ENCODE measurements around the gene JAZF1.

JAZF1 gene

GRCh38 chr7:28075674-28076358 is 104.8 kb downstream of the JAZF1 start:
- no peak for DNase-seq (ENCODE audit: low read depth, low spot score)

- DNase-seq (ENCODE audit: low read depth, low spot score) = no peak
Observed at GRCh38 chr7:28072876-28073514, 107.6 kb downstream of the JAZF1 start.

GRCh38 chr7:28071570-28071969 is 109.0 kb downstream of the JAZF1 start:
- DNase-seq (ENCODE audit: low read depth, low spot score) = no peak

- DNase-seq (ENCODE audit: low read depth, low spot score) = no peak
Observed at GRCh38 chr7:28070297-28071055, 110.1 kb downstream of the JAZF1 start.

- DNase-seq (ENCODE audit: low read depth, low spot score) = no peak
Observed at GRCh38 chr7:28069807-28070206, 110.8 kb downstream of the JAZF1 start.

GRCh38 chr7:28069388-28069787 is 111.2 kb downstream of the JAZF1 start:
- DNase-seq (ENCODE audit: low read depth, low spot score) = no peak

- no peak for DNase-seq (ENCODE audit: low read depth, low spot score)
Observed at GRCh38 chr7:28068811-28069216, 111.8 kb downstream of the JAZF1 start.

- DNase-seq (ENCODE audit: low read depth, low spot score) = no peak
Observed at GRCh38 chr7:28067171-28067570, 113.4 kb downstream of the JAZF1 start.

- DNase-seq (ENCODE audit: low read depth, low spot score) = no peak
Observed at GRCh38 chr7:28065721-28066285, 114.8 kb downstream of the JAZF1 start.

- DNase-seq (ENCODE audit: low read depth, low spot score) = no peak
Observed at GRCh38 chr7:28065308-28065707, 115.3 kb downstream of the JAZF1 start.

- DNase-seq (ENCODE audit: low read depth, low spot score) = no peak
Observed at GRCh38 chr7:28064437-28064836, 116.2 kb downstream of the JAZF1 start.

- no peak for DNase-seq (ENCODE audit: low read depth, low spot score)
Observed at GRCh38 chr7:28062197-28062991, 118.2 kb downstream of the JAZF1 start.

GRCh38 chr7:28061824-28062196 is 118.8 kb downstream of the JAZF1 start:
- no peak for DNase-seq (ENCODE audit: low read depth, low spot score)

GRCh38 chr7:28060371-28060950 is 120.1 kb downstream of the JAZF1 start:
- DNase-seq (ENCODE audit: low read depth, low spot score) = no peak

- no peak for DNase-seq (ENCODE audit: low read depth, low spot score)
Observed at GRCh38 chr7:28055161-28055544, 125.4 kb downstream of the JAZF1 start.

GRCh38 chr7:28054531-28055160 is 125.9 kb downstream of the JAZF1 start:
- DNase-seq (ENCODE audit: low read depth, low spot score) = no peak

GRCh38 chr7:28052933-28053332 is 127.7 kb downstream of the JAZF1 start:
- DNase-seq (ENCODE audit: low read depth, low spot score) = no peak

- DNase-seq (ENCODE audit: low read depth, low spot score) = no peak
Observed at GRCh38 chr7:28048694-28049093, 131.9 kb downstream of the JAZF1 start.

GRCh38 chr7:28046035-28046434 is 134.6 kb downstream of the JAZF1 start:
- DNase-seq (ENCODE audit: low read depth, low spot score) = no peak

GRCh38 chr7:28045592-28045991 is 135.0 kb downstream of the JAZF1 start:
- no peak for DNase-seq (ENCODE audit: low read depth, low spot score)

GRCh38 chr7:28044825-28045224 is 135.8 kb downstream of the JAZF1 start:
- DNase-seq (ENCODE audit: low read depth, low spot score) = no peak
